Measurements from ENCODE around the gene RELT.
"Not testable (repeated sequence)": the region's sequence is repeated elsewhere in the genome, so short reads cannot be mapped to it uniquely, and the experiment has no call there.

Gene RELT

GRCh38 chr11:73428699-73429098 lies 52.5 kb downstream of the RELT start:
- no peak for TF ChIP-seq CTCF (IDR thresholded peaks at IDR 0.05; ENCODE audit: insufficient read depth, low read length, poor library complexity, severe bottlenecking)
- Histone ChIP-seq H3K4me3 (replicated peaks; ENCODE audit: low read depth, low read length) (no peak overlapping the region), H3K27me3 (replicated peaks; ENCODE audit: control insufficient read depth, insufficient read depth, low read length) (no peaks in the 10 kb centered on the region), H3K36me3 (ENCODE audit: control insufficient read depth, insufficient read depth, low read length) (no peaks in the 10 kb centered on the region)
- no peak for DNase-seq (ENCODE audit: extremely low read depth, insufficient read length)

GRCh38 chr11:73429121-73429750 lies 53.0 kb downstream of the RELT start:
- Histone ChIP-seq H3K27me3 (replicated peaks; ENCODE audit: control insufficient read depth, insufficient read depth, low read length) (no peaks in the 10 kb centered on the region), H3K4me3 (replicated peaks; ENCODE audit: low read depth, low read length) (no peak overlapping the region), H3K36me3 (ENCODE audit: control insufficient read depth, insufficient read depth, low read length) (no peaks in the 10 kb centered on the region)
- no peak for TF ChIP-seq CTCF (IDR thresholded peaks at IDR 0.05; ENCODE audit: insufficient read depth, low read length, poor library complexity, severe bottlenecking)
- no peak for DNase-seq (ENCODE audit: extremely low read depth, insufficient read length)

GRCh38 chr11:73430326-73430725 lies 54.1 kb downstream of the RELT start:
- no peak overlapping the region for H3K4me3 ChIP-seq (replicated peaks; ENCODE audit: low read depth, low read length)
- no peak for TF ChIP-seq CTCF (IDR thresholded peaks at IDR 0.05; ENCODE audit: insufficient read depth, low read length, poor library complexity, severe bottlenecking)
- DNase-seq (ENCODE audit: extremely low read depth, insufficient read length), result no peak
- H3K36me3 ChIP-seq (ENCODE audit: control insufficient read depth, insufficient read depth, low read length), result no peaks in the 10 kb centered on the region
- no peaks in the 10 kb centered on the region for H3K27me3 ChIP-seq (replicated peaks; ENCODE audit: control insufficient read depth, insufficient read depth, low read length)

GRCh38 chr11:73431396-73431795 lies 55.2 kb downstream of the RELT start:
- DNase-seq (ENCODE audit: extremely low read depth, insufficient read length), result no peak
- Histone ChIP-seq H3K36me3 (ENCODE audit: control insufficient read depth, insufficient read depth, low read length) (no peaks in the 10 kb centered on the region), H3K4me3 (replicated peaks; ENCODE audit: low read depth, low read length) (no peak overlapping the region), H3K27me3 (replicated peaks; ENCODE audit: control insufficient read depth, insufficient read depth, low read length) (no peaks in the 10 kb centered on the region)
- no peak for TF ChIP-seq CTCF (IDR thresholded peaks at IDR 0.05; ENCODE audit: insufficient read depth, low read length, poor library complexity, severe bottlenecking)

- H3K36me3 ChIP-seq (ENCODE audit: control insufficient read depth, insufficient read depth, low read length); H3K4me3 ChIP-seq (replicated peaks; ENCODE audit: low read depth, low read length); H3K27me3 ChIP-seq (replicated peaks; ENCODE audit: control insufficient read depth, insufficient read depth, low read length); DNase-seq (ENCODE audit: extremely low read depth, insufficient read length): not testable (repeated sequence)
These were observed 60.7 kb downstream of the RELT start for GRCh38 chr11:73436859-73437258.

GRCh38 chr11:73439002-73439843 lies 63.0 kb downstream of the RELT start:
- no peak overlapping the region for H3K4me3 ChIP-seq (replicated peaks; ENCODE audit: low read depth, low read length)
- no peaks in the 10 kb centered on the region for H3K27me3 ChIP-seq (replicated peaks; ENCODE audit: control insufficient read depth, insufficient read depth, low read length)
- no peaks in the 10 kb centered on the region for H3K36me3 ChIP-seq (ENCODE audit: control insufficient read depth, insufficient read depth, low read length)
- no peak for DNase-seq (ENCODE audit: extremely low read depth, insufficient read length)
- no peak for TF ChIP-seq CTCF (IDR thresholded peaks at IDR 0.05; ENCODE audit: insufficient read depth, low read length, poor library complexity, severe bottlenecking)

Data from GM06990 (cell line).